HG02884 (cell line): ENCODE measurements around the gene ITPR1.
A peak's percentile ranks its signal among the peaks of the same experiment; 100 is the strongest.
"Not testable (repeated sequence)": the region's sequence is repeated elsewhere in the genome, so short reads cannot be mapped to it uniquely, and the experiment has no call there.

ENCODE experiments used
- ATAC-seq: cut with Tn5 transposase; IDR thresholded peaks from one replicate; pipeline ENCODE4 v1.9.1; 2021; ENCODE audit warnings: mild to moderate bottlenecking, moderate library complexity; ENCODE audit not compliant: unreplicated experiment

ITPR1 gene

GRCh38 chr3:4752201-4753072 lies 259.3 kb downstream of the ITPR1 start:
- ATAC-seq: no peak

GRCh38 chr3:4753073-4753691 lies 260.0 kb downstream of the ITPR1 start:
- no peak for ATAC-seq

DNA sequence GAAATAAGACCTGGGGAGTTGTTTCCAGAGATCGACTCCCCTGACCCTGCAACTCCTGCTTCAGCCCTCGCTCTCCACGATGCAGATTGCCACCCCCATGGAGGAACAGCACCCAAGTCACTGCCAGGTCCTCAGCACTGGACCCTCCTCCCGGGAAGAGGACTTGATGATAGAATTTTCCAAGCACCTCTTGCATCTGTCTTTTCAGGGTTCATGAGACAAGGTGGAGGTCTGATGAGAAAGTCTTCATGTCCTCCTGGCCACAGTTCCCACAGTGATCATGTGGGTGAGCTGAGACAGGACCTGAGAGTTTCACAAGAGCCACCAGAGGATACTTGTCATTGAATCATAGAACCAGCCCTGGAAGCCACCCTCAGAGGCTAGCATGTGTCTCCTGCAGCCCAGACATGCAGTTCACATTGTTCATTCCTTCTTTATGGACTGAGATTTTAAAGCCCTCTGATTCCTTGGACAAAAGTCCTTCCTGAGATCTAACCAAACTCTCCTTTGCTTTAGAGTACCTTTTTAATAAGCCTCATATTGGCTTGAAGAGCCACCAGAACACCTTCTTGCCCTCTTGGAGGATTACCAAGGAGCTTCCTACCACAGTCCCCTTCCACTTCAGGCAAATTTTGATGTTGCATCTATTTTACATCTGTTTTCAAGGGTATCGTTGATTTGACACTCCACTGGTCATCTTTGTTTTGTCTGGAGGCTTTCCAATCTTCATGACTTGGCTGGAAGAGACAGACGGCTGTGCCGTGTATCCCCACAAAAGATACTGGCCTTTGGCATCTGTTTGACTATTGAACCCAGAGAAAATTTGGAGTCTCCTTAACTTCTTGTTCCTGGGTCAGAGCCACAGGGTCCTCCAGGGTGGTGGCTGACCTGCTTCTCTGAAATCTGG lies 261.3 kb downstream of the ITPR1 start:
- peak; percentile 73 for ATAC-seq

DNA sequence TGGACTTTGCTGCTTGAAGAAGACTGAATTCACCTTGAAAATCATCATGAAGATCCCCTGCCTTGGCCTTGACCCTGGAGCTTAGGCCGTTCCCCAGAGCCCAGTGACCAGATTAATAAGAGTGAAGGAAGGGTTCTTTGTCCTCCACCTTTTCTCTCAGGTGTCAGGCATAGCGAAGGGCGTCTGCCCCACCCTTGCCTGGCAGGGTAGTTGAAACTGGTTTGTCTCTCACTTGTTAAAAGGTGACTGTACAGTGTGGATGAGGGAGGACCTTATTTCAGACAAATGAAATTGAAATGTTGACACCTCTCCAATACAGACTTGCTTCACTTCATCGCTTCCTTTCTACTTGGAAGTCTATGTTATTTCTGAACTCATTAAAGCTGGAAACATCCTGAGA lies 262.4 kb downstream of the ITPR1 start:
- no peak for ATAC-seq

DNA sequence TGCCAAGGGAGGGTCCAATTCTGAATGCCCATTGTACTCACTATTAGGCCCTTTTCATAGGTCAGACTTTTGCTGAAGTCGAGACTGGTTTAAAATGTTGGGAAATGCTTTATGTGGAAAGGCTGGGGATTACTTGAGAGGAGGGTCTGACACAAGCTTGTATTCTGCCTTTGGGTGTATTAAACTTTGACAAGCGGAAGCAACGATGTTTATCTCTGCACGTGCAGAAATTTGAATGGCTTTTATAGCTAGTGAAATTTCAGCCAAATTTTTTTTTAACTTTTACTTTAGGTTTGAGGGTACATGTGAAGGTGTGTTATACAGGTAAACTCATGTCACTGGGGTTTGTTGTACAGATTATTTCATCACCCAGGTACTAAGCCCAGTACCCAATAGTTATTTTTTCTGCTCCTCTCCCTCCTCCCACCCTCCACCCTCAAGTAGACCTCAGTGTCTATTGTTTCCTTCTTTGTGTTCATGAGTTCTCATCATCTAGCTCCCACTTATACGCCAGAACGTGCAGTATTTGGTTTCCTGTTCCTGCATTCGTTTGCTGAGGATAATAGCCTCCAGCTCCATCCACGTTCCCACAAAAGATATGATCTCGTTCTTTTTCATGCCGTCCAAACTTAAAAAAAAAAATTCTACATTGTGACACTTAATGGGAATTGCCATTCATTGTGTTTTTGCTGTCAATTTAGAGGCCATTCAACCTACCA lies 263.1 kb downstream of the ITPR1 start:
- no peak for ATAC-seq

DNA sequence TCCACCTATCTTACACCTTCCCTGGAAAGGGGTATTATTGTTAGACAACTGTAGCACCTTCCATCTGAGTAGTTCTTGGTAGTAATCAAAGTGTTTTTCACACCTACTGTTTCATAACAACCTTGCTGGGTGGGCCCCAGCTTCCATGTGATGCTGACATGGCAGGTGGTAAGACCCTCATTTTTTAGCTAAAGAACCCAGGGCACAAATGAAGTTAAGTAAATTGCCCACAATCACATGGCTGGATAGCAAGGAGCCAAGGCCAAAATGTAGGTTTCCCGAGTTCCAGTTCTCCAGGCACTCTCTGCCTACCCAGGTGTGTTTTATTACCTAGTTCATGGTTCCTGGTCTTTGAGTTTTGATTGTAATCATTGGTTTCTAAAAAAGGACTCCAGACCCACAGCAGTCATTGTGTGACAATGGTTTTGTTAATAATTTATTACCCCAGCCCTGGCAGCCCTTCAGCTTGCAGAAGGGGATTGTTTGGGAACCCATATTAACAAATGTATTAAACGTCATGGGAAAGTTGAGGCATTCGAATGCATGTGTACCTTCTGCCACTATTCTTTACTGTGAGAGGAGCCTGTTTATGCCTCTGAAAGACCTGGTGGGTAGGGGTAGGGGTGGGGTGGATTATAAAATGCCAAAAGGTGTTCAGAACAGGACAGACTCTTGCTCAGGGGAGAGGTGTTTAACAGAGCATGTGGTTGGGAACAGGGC lies 263.9 kb downstream of the ITPR1 start:
- ATAC-seq: no peak

GRCh38 chr3:4757575-4758248 lies 264.6 kb downstream of the ITPR1 start:
- ATAC-seq: no peak

- no peak for ATAC-seq
Measured at GRCh38 chr3:4758249-4758860, 265.2 kb downstream of the ITPR1 start.

- ATAC-seq: no peak
Measured at GRCh38 chr3:4758957-4759656, 266.0 kb downstream of the ITPR1 start.

DNA sequence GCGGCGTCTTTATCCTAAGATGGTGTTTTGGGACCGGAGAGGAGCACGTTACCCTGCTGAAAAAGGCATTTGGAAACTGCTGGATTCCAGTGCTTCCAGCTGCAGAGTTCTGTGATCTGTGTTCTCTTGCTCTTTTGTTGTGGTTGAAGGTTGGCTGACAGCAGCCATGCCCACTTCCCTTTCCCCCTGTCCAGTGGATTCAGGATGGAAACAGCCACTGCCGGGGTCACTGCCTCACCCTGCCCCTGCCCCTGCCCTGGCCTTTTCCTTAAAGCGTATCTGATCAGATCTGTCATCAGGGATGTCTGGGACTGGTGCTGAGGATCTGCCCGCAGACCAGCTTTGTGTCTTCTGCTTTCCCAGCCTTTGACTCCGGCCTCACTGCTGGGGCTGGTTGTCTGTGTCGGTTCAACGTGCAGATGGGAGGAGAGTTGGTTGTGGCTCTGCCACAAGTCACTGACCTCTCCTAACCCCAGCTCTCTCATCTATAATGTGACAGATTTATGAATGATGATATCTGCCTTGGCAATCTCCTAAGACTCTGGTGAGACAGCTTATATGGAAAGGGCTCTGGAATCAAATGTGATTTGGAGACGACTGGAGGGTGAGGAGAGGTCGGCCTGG lies 266.7 kb downstream of the ITPR1 start:
- ATAC-seq: no peak

DNA sequence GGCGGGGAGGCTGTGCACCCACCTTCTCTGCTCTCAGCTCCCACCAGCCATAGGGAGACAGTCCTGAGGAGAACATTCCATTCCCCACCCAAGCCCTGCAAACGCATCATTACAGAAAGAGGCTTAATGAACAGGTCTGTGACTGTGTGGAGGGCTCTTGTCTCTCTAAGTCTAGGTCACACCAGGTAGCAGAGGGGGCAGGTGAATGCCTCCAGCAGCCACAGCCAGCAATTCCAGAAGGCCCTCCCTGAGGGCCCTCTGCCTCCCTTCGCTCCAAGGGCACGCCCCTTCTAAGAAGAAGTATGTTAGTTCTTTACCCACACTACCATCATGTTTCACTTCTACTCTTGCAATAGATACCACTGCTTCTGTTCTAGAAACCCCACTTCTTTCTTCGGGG lies 268.6 kb downstream of the ITPR1 start:
- no peak for ATAC-seq

DNA sequence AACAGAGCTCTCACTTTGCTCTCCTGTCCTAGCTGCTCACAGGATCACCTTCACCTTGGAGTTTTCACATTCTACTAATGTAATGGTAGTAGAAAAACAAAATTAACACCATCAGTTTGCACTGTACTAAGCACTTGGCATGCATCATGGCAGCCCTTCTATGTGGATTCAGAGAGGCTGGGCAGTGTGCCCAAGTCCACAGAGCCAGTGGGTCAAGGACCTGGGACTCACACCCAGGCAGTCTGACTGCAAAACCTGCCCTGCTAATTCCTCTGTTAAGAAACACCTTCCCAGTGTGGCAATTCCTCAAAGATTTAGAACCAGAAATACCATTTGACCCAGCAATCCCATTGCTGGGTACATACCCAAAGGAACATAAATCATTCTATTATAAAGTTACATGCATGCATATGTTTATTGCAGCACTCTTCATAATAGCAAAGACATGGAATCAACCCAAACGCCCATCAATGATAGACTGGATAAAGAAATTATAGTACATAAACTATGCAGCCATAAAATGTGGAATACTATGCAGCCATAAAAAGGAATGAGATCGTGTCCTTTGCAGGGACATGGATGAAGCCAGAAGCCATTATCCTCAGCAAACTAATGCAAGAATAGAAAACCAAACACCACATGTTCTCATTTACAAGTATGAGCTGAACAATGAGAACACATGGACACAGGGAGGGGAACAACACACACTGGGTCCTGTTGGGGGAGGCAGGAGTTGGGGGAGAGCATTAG lies 269.5 kb downstream of the ITPR1 start:
- not testable (repeated sequence) for ATAC-seq

DNA sequence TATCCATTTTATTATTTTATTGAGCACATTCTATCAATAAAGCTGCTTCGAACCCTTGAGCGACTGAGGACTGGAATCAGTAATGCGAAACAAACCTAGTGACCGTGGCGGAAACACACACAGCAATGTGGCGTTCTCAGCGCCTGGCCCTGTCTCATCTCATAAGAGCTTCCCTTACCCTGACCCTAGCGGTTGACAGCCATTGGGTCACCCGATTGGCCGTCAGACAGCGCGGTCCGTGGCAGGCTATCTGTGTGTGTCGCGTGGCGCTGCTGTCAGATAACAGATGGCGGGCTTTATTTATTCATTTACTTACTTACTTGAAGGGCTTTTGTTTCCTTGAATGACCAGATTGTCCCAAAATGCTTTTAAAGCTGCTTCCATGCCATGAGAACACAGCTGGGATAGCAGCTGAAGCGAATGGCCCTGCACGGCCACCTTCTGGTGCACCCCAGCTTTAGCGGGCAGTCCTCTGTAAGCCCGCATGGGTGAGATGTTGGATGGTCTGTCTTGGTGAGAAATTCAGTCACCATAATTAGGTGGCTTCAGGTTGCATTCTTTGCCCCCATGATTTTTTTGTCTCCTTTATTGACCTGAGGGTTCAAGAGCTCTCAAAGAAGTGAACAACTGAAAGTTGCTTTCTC lies 270.6 kb downstream of the ITPR1 start:
- no peak for ATAC-seq

DNA sequence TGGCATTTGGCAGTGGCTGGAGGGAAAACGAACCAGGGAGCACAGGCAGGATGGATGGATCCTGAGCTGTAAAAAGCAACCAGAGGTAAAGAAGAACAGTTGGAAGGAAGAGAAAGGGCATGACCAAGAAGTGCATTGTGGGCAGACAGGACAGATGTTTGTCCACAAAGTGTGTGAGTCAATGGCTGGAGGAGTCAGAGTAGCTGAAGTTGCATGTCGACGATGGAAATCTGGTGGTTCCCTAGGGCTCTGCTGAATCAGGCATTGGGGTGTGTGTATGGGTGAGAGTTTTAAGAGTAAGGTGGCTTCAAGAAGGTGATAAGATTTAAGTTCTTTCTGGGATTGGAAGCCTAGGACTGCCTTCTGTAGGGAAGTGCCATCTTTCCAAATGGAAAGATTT lies 272.1 kb downstream of the ITPR1 start:
- ATAC-seq: no peak

- ATAC-seq: no peak
Measured at GRCh38 chr3:4766263-4766662, 273.1 kb downstream of the ITPR1 start.

DNA sequence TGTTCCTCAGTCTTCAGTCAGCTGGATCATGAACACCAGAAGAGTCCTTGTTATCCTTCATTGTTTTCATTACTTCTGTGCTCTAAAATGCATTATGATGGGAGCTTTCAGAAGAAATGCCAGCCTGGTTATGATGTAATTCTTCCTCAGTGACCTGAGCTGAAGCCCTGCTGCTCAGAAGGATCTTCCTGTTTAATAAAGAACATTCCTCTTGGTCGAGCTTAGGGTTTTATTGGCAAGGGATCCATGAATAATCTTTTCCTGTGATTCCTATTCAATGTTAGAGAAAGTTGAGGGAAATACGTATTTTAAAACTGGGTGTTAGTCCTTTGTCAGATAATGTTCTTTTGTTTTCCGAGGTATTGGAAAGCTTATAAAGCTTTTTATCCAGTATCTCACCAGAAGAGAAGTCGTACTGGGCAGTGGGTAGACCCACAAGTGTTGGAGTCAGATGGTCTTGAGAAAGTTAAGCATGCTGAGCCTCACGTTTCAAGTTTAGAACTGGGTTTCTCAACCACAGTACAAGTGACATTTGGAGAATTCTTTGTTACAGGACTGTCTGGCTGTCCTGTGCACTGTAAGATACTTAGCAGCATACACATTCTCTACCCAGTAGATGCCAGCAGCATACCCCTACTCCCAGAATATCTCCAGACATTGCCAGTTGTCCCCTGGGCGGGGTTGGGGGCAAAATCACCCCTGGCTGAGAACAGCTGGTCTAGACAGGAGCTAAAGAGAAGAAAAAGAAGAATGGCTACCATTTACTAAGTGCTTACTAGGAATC lies 273.8 kb downstream of the ITPR1 start:
- no peak for ATAC-seq
